Trophoblast cell (in vitro differentiated cells and primary cell): ENCODE data around the gene TMEM201.

ENCODE experiments used
- DNase-seq, 2 donors: peaks; one replicate each; pipeline ENCODE4 v3.0.0-alpha.2; 2016
- H2AFZ ChIP-seq: 2 replicates; pipeline ENCODE4 v1.6.1; 2013; ENCODE audit warnings: low read length, moderate library complexity, mild to moderate bottlenecking; ENCODE audit not compliant: insufficient read depth, poor library complexity
- H2AK5ac ChIP-seq: 2 replicates; pipeline ENCODE4 v1.6.1; 2013; ENCODE audit warnings: mild to moderate bottlenecking, low read length
- H2BK120ac ChIP-seq: 2 replicates; pipeline ENCODE4 v1.6.1; 2013; ENCODE audit warnings: low read length, mild to moderate bottlenecking, moderate library complexity; ENCODE audit not compliant: insufficient read depth, poor library complexity
- H2BK12ac ChIP-seq: 2 replicates; pipeline ENCODE4 v1.6.1; 2013; ENCODE audit warnings: mild to moderate bottlenecking, low read length, moderate library complexity
- H2BK5ac ChIP-seq: 2 replicates; pipeline ENCODE4 v1.6.1; 2013; ENCODE audit warnings: low read length, low read depth, moderate library complexity, mild to moderate bottlenecking; ENCODE audit not compliant: poor library complexity
- H3K14ac ChIP-seq: 2 replicates; pipeline ENCODE4 v1.6.1; 2013; ENCODE audit warnings: mild to moderate bottlenecking, low read length
- H3K18ac ChIP-seq: 2 replicates; pipeline ENCODE4 v1.6.1; 2013; ENCODE audit warnings: mild to moderate bottlenecking, low read length
- H3K23ac ChIP-seq: 2 replicates; pipeline ENCODE4 v1.6.1; 2013; ENCODE audit warnings: low read length
- H3K27ac ChIP-seq: 2 replicates; pipeline ENCODE4 v1.5.1; 2013; ENCODE audit warnings: low read depth, mild to moderate bottlenecking, inconsistent platforms, low read length, moderate library complexity
- H3K27me3 ChIP-seq: 2 replicates; pipeline ENCODE4 v1.6.1; 2013; ENCODE audit warnings: inconsistent platforms, mild to moderate bottlenecking, low read length, moderate library complexity; ENCODE audit not compliant: insufficient read depth
- H3K36me3 ChIP-seq, 2 experiments: 1 replicate in 1 of 2; 2 replicates in 1 of 2; pipeline ENCODE4 v1.6.1; 2013; ENCODE audit warnings: low read length in 2 of 2, mild to moderate bottlenecking in 2 of 2, moderate library complexity in 1 of 2; ENCODE audit not compliant: insufficient read depth in 2 of 2, control insufficient read depth in 1 of 2
- H3K4ac ChIP-seq: 2 replicates; pipeline ENCODE4 v1.6.1; 2013; ENCODE audit warnings: low read depth, mild to moderate bottlenecking, low read length, moderate library complexity
- H3K4me1 ChIP-seq, 2 experiments: 1 replicate in 1 of 2; 2 replicates in 1 of 2; pipeline ENCODE4 v1.6.1; 2013; ENCODE audit warnings: low read length in 2 of 2, mild to moderate bottlenecking in 2 of 2, moderate library complexity in 1 of 2; ENCODE audit not compliant: insufficient read depth in 2 of 2, control insufficient read depth in 1 of 2
- H3K4me2 ChIP-seq: 2 replicates; pipeline ENCODE4 v1.6.1; 2013; ENCODE audit warnings: inconsistent platforms, mild to moderate bottlenecking, low read length, moderate library complexity
- H3K4me3 ChIP-seq: 2 replicates; pipeline ENCODE4 v1.5.1; 2013; ENCODE audit warnings: mild to moderate bottlenecking, low read depth, low read length, inconsistent platforms
- H3K79me1 ChIP-seq: one replicate; pipeline ENCODE4 v1.6.1; 2013; ENCODE audit warnings: low read length
- H3K79me2 ChIP-seq: 2 replicates; pipeline ENCODE4 v1.6.1; 2013; ENCODE audit warnings: low read length, mild to moderate bottlenecking; ENCODE audit not compliant: control insufficient read depth, insufficient read depth, poor library complexity
- H3K9ac ChIP-seq: 2 replicates; pipeline ENCODE4 v1.6.1; 2013; ENCODE audit warnings: mild to moderate bottlenecking, low read length
- H3K9me3 ChIP-seq: 2 replicates; pipeline ENCODE4 v1.6.1; 2013; ENCODE audit warnings: low read depth, mild to moderate bottlenecking, control low read depth, inconsistent platforms, low read length; ENCODE audit not compliant: insufficient read depth
- H4K12ac ChIP-seq: 2 replicates; pipeline ENCODE4 v1.6.1; 2013; ENCODE audit warnings: low read depth, mild to moderate bottlenecking, low read length, moderate library complexity
- H4K8ac ChIP-seq: 2 replicates; pipeline ENCODE4 v1.6.1; 2013; ENCODE audit warnings: low read depth, mild to moderate bottlenecking, low read length, moderate library complexity
- H4K91ac ChIP-seq: one replicate; pipeline ENCODE4 v1.6.1; 2013; ENCODE audit warnings: low read depth, mild to moderate bottlenecking, low read length, moderate library complexity
- WGBS: extraction: QIAGEN DNeasy Blood & Tissue Kit; methylation state at CpG from one replicate; pipeline ENCODE4 v1.1.7; 2013; ENCODE audit warnings: missing lambda C conversion rate; ENCODE audit not compliant: insufficient read length, insufficient coverage; ENCODE audit errors: extremely low coverage; 5-methylcytosine and 5-hydroxymethylcytosine counted together

TMEM201 gene

GRCh38 chr1:9602794-9603167 lies 14.1 kb downstream of the TMEM201 start:
- H3K36me3 ChIP-seq, result peaks cover 34 to 48% of the 10 kb centered on the region in 2 experiments
- no peak overlapping the region for H3K4me2 ChIP-seq
- no peak overlapping the region for H3K23ac ChIP-seq
- H2BK120ac ChIP-seq, result no peak overlapping the region
- no peak overlapping the region for H3K27ac ChIP-seq
- no CpG with 5 or more reads among the region's 9 CpGs for WGBS
- H3K79me1 ChIP-seq, result no peaks in the 10 kb centered on the region
- no peak overlapping the region for H3K4ac ChIP-seq
- no peaks in the 10 kb centered on the region for H3K4me1 ChIP-seq
- peaks cover 3% of the 10 kb centered on the region for H3K9me3 ChIP-seq
- H2BK5ac ChIP-seq, result no peak overlapping the region
- no peaks in the 10 kb centered on the region for H3K79me2 ChIP-seq
- H3K18ac ChIP-seq, result no peak overlapping the region
- H3K14ac ChIP-seq, result no peak overlapping the region
- H2BK12ac ChIP-seq, result no peak overlapping the region
- DNase-seq, result no peak
- H3K27me3 ChIP-seq, result no peaks in the 10 kb centered on the region
- H3K9ac ChIP-seq, result no peak overlapping the region
- H4K91ac ChIP-seq, result no peak overlapping the region
- no peak overlapping the region for H2AK5ac ChIP-seq
- no peak overlapping the region for H4K12ac ChIP-seq
- H4K8ac ChIP-seq, result no peak overlapping the region
- no peak overlapping the region for H2AFZ ChIP-seq
- H3K4me3 ChIP-seq, result no peak overlapping the region

DNA sequence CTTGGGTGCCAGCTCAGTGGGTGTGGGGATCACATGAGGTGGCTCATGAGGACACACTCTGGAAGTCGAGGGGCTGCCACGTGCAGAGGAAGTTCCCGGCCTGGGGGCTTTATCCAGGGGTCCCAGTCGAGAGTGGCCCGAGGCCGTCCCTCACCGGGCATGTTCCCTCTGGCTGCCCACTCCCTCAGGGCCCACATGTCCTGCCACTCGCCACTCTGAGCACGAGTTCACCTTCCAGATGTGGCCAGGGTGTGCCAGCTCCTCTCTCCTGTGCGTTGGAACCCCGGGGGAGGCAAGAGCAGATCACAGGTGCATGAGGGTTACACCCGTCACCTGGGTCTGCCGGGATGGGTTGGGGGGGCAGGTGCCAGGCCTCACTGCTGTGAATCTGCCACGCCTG lies 14.6 kb downstream of the TMEM201 start:
- H3K27me3 ChIP-seq, result no peaks in the 10 kb centered on the region
- no peak overlapping the region for H3K4me2 ChIP-seq
- H3K79me2 ChIP-seq, result no peaks in the 10 kb centered on the region
- no peak overlapping the region for H3K4me3 ChIP-seq
- no peak overlapping the region for H3K9ac ChIP-seq
- H3K79me1 ChIP-seq, result no peaks in the 10 kb centered on the region
- H3K4ac ChIP-seq, result no peak overlapping the region
- no peak for DNase-seq
- no CpG with 5 or more reads among the region's 14 CpGs for WGBS
- H2AFZ ChIP-seq, result no peak overlapping the region
- no peak overlapping the region for H4K8ac ChIP-seq
- peaks cover 3% of the 10 kb centered on the region for H3K9me3 ChIP-seq
- no peak overlapping the region for H2AK5ac ChIP-seq
- H3K18ac ChIP-seq, result no peak overlapping the region
- H2BK12ac ChIP-seq, result no peak overlapping the region
- no peak overlapping the region for H3K27ac ChIP-seq
- H2BK120ac ChIP-seq, result no peak overlapping the region
- no peak overlapping the region for H3K23ac ChIP-seq
- no peaks in the 10 kb centered on the region for H3K4me1 ChIP-seq
- no peak overlapping the region for H3K14ac ChIP-seq
- H2BK5ac ChIP-seq, result no peak overlapping the region
- H4K12ac ChIP-seq, result no peak overlapping the region
- no peak overlapping the region for H4K91ac ChIP-seq
- H3K36me3 ChIP-seq, result peaks cover 34 to 44% of the 10 kb centered on the region in 2 experiments

DNA sequence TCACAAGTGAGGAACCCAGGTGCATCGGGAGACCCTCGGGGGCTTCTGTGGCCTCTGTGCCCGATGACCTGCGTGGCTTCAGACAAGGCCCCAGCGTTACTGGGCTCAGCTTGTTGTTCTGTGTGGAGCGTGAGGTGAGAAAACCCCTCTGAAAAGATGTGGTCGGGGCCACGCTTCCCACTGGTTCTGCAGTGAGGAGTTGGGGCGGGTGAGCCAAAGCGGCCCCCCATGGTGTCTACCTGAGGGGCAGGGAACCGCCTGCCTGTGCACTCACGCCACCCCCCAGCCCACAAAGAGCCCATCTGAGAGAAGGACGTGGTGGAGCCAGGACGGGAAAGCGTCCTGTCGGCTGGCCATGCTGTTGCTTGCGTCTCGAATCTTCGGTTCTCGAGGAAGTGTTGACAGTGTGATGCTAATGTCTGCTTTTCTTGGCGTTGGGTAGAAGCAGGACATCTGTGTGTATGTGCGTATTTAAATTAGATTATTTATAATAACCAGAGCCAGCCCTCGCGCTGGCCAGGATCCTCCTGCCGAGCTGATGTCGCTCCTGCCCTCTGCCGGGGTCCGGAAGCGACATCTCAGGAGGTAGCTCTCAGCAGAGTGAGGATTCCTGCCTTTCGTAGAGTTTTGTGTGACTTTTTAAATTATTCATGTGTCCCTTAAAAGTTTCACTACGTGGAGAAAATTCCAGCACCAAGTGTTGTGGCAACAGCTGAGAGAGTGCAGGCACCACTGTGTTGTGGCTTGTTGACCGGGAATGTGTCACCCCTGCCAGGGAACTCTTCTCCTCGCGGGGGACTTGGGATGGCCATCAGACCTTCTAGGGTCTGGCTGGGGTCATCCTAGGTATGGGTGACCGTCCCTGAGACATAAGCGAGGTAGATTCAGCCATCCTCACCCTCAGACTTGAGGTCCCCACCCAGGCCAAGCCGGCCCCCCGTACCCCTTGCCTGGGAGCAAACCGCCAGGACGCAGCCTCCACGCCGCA lies 15.3 kb downstream of the TMEM201 start:
- H2BK12ac ChIP-seq, result no peak overlapping the region
- H3K9me3 ChIP-seq, result peaks cover 3% of the 10 kb centered on the region
- H2AK5ac ChIP-seq, result no peak overlapping the region
- no peaks in the 10 kb centered on the region for H3K27me3 ChIP-seq
- no peak overlapping the region for H3K9ac ChIP-seq
- no peak overlapping the region for H3K14ac ChIP-seq
- H3K4me1 ChIP-seq, result no peaks in the 10 kb centered on the region
- H2BK120ac ChIP-seq, result no peak overlapping the region
- H2AFZ ChIP-seq, result no peak overlapping the region
- H3K4me2 ChIP-seq, result no peak overlapping the region
- no peaks in the 10 kb centered on the region for H3K79me1 ChIP-seq
- no peak overlapping the region for H3K4ac ChIP-seq
- no peak overlapping the region for H3K23ac ChIP-seq
- no peak for DNase-seq
- no peak overlapping the region for H4K8ac ChIP-seq
- no peak overlapping the region for H3K18ac ChIP-seq
- no peak overlapping the region for H4K91ac ChIP-seq
- H3K4me3 ChIP-seq, result no peak overlapping the region
- H3K27ac ChIP-seq, result no peak overlapping the region
- H3K79me2 ChIP-seq, result no peaks in the 10 kb centered on the region
- no CpG with 5 or more reads among the region's 42 CpGs for WGBS
- H3K36me3 ChIP-seq, result peaks cover 36 to 45% of the 10 kb centered on the region in 2 experiments
- H2BK5ac ChIP-seq, result no peak overlapping the region
- H4K12ac ChIP-seq, result no peak overlapping the region

DNA sequence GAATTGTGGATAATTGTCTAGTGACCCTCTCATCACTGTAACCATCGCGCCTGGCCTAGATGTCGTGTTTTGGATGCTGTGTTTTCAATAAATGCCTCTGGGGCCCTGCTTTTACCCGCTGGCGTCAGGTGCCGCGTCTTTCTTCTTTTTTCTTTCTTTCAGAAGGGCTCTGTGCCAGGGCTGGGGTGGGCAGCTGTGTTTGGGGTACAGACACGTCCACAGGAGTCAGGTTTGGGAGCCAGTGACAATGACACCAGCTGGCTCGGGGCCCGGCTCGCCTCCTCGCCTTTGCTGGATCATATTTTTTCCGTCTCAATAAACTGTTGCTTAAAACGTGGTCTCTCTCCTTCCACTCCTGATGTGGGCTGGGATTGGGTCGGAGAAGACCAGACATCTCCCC lies 16.1 kb downstream of the TMEM201 start:
- no peaks in the 10 kb centered on the region for H3K79me2 ChIP-seq
- WGBS, result no CpG with 5 or more reads among the region's 15 CpGs

More for the DNA sequence above, 16.1 kb downstream of the TMEM201 start:
- H2AK5ac ChIP-seq, result no peak overlapping the region
- H4K8ac ChIP-seq, result no peak overlapping the region
- no peaks in the 10 kb centered on the region for H3K27me3 ChIP-seq
- H3K36me3 ChIP-seq, result peaks cover 36 to 49% of the 10 kb centered on the region in 2 experiments
- H2AFZ ChIP-seq, result no peak overlapping the region
- no peak overlapping the region for H2BK120ac ChIP-seq
- H3K4ac ChIP-seq, result no peak overlapping the region
- no peaks in the 10 kb centered on the region for H3K4me1 ChIP-seq
- H3K4me2 ChIP-seq, result no peak overlapping the region
- H3K27ac ChIP-seq, result no peak overlapping the region
- no peak overlapping the region for H2BK5ac ChIP-seq
- no peak overlapping the region for H3K14ac ChIP-seq
- H3K9me3 ChIP-seq, result peaks cover 3% of the 10 kb centered on the region
- no peak for DNase-seq
- no peak overlapping the region for H3K9ac ChIP-seq
- no peak overlapping the region for H3K23ac ChIP-seq
- no peak overlapping the region for H4K91ac ChIP-seq
- H3K18ac ChIP-seq, result no peak overlapping the region
- no peaks in the 10 kb centered on the region for H3K79me1 ChIP-seq
- no peak overlapping the region for H2BK12ac ChIP-seq
- no peak overlapping the region for H4K12ac ChIP-seq
- H3K4me3 ChIP-seq, result no peak overlapping the region
